ENCODE results near the gene TXNDC2. TPM values are rescaled to one million over a fixed set of nuclear protein-coding genes. Genes with fewer than 3 reads are reported as not detected.

TXNDC2 gene
- 0.06 TPM in 1 of 2 replicates, not detected in the other for total RNA-seq (2014; rRNA removed; shearing (Covaris generic))

- no peak for DNase-seq (ENCODE audit: low spot score)
- in situ Hi-C loops (cut with HindIII; ENCODE audit: low sequenced_read_pairs): no loop called here
Observed at GRCh38 chr18:9885170-9886004, at the start of gene TXNDC2. Gene TXNDC2 (plus strand): TSS chr18:9885973. CDS start chr18:9886681, 708 bp downstream.

- in situ Hi-C loops (cut with HindIII; ENCODE audit: low sequenced_read_pairs): no loop called here
- no peak for DNase-seq (ENCODE audit: low spot score)
Observed at GRCh38 chr18:9838144-9838877, 47.5 kb upstream of the TXNDC2 start.

GRCh38 chr18:9839211-9839610, 46.6 kb upstream of the TXNDC2 start:
- DNase-seq (ENCODE audit: low spot score): no peak
- in situ Hi-C loops (cut with HindIII; ENCODE audit: low sequenced_read_pairs): no loop called here

DNA sequence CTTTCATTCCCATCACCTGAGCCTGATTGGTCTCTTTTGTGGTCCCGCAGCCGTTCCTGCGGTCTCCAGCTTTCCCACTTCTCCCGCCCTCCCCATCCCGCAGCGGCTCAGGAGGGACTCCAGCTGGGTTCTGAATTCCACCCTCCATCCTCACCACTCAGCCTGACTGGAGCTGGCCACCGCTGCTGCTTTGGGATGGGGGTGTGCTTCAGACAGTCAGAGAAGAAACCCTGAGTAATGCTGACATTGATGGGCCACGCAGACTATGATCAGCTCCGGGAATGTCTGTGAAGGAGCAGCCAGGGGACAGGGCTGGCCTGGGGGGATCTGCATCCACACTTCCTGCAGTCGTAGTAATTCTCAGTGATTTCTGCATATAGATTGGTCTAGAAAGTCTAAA, 45.9 kb upstream of the TXNDC2 start:
- in situ Hi-C loops (cut with HindIII; ENCODE audit: low sequenced_read_pairs): no loop called here

GRCh38 chr18:9841752-9842151, 44.0 kb upstream of the TXNDC2 start:
- DNase-seq (ENCODE audit: low spot score): no peak
- in situ Hi-C loops (cut with HindIII; ENCODE audit: low sequenced_read_pairs): no loop called here

More for the DNA sequence above, 45.9 kb upstream of the TXNDC2 start:
- no peak for DNase-seq (ENCODE audit: low spot score)

DNA sequence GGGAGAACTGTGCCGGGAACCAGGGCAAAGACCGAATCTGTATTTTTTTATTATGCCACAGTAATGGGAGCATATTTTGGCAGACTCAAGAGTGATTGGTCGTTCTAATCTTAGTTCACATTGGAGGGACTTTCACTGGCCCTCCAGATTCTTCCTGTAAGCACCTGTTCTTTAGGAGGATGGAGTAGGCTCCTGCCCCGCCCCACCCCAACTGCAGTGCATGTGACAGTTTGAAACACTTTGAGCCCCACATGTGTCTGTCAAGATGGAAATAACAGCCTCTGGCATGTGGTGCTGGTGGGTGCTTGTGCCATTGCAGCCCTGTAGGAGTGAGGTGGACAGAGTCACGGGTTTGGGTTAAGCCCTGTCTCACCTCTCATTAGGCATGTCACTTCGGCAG, 43.3 kb upstream of the TXNDC2 start:
- no peak for DNase-seq (ENCODE audit: low spot score)
- in situ Hi-C loops (cut with HindIII; ENCODE audit: low sequenced_read_pairs): no loop called here

DNA sequence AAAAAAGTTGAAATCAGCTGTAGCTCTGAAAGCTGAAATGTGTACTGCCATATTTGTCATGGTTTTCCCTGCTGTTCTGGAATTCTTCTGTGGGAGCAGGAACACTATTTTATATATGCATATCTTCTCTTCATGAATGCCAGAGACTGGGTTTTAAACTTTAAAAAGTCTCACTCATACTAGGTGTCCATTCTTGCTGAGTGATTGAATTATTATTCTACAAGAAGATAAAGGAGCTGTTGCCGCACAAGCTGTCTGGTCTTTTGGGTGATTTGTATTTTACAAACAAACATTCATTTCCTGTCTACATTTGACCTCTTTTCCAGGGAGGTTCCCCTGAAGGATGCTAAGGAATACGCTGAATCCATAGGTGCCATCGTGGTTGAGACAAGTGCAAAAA, 40.5 kb upstream of the TXNDC2 start:
- no peak for DNase-seq (ENCODE audit: low spot score)
- in situ Hi-C loops (cut with HindIII; ENCODE audit: low sequenced_read_pairs): no loop called here

DNA sequence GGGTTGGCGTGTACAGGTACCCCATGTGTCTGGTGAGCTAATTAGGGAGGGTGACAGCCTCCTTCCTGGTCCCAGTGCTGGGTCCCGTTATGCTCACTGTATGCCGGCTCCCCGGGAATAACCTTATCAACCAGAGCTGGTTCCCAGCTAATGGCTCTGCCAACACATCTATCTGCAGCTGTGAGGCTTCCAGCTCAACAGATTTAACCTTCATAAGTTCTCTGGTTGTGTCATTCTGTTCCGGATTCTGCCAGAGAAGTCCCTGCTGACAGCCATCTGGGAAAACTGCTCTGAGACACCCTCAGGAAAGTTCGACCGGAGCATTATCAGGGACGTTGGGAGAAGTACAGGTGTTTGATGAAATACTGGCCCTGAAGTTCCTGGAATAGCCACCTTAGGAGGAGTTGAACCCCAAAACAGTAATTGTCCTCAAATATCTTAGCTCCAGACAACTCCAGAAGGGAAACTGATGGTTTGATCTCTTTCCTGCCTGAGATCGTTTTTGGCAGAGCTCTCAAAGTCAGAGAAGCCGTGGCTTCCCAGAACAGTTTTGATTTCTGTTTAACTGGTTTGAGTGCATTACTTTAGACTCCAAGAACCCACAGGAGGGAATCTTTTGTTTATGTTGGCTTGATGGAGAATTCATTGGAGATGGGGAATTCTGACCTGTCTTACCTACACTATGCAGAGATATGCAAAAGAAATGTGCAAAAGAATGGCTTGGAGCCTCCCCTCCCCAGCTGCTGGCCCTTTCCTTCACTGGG, 39.4 kb upstream of the TXNDC2 start:
- in situ Hi-C loops (cut with HindIII; ENCODE audit: low sequenced_read_pairs): no loop called here
- DNase-seq (ENCODE audit: low spot score): no peak

DNA sequence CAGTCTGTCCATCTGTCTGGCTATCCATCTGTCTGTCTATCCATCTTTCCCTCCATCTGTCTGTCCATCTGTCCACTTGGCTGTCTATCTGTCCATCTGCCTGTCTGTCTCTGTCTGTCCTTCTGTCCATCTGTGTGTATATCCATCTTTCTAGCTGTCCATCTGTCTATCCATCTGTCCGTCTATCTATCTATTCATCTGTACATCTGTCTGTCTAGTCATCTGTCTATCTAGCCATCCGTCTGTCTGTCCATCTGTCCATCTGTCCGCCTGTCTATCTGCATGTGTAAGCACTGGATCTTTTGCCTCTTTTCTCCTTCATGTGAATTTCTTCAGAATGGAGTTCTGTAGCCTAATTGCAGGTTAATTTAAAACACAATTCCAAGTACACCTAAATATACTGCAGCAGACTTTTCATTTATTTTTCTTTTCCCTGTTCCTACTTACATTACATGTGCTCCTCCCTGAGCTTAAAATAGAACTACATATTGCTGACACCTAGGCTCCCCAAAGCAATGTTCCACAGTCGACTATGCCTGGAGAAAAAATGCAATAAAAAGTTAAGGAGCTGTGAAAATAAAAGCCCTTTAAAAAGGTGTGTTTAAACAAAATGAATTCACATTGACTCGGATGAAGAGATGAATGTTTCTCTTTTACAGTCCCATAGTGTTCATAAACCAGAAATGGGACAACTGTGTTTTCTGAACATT, 37.4 kb upstream of the TXNDC2 start:
- DNase-seq (ENCODE audit: low spot score): no peak
- in situ Hi-C loops (cut with HindIII; ENCODE audit: low sequenced_read_pairs): no loop called here

DNA sequence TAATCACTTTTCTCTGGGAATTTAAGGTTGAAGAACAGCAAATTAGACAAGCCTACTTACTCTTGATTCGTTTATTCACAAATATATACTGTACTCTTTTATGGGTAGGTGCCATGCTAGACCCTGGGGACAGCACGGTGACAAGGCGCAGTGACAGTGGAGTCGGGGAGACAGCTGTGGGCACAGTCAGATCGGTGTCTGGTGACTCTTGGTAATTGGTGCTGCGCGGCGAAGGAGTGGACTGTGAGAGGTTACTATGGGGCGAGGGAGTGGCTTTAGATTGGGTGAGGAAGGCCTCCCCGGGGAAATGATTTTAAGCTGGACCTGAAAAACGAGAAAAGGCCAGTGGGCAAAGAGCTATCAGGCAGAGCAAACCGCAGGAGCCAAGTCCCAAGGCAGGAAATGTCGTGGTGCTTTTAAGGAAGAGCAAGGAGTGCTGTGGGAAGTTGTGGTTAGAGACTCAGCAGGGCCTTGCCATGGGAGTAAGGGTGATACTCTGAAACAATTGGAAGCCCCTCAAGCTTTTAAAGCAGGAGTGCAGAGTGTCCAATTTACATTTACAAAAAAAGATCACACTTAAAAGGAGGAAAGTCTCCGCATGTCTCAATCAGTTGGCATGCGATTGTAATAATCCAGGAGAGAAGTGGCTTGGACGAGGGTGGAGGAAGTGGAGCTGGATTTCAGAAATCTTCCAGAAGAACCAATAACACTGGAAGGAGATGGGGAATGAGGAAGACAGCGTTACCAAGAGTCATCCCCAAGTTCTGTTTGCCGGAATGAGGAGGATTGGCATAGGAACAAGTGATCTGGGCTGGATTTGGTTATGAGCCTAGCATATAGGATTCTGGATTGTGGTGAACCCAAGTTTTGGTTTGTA, 36.1 kb upstream of the TXNDC2 start:
- no peak for DNase-seq (ENCODE audit: low spot score)
- in situ Hi-C loops (cut with HindIII; ENCODE audit: low sequenced_read_pairs): no loop called here

- no peak for DNase-seq (ENCODE audit: low spot score)
- in situ Hi-C loops (cut with HindIII; ENCODE audit: low sequenced_read_pairs): no loop called here
Observed at GRCh38 chr18:9850309-9850708, 35.5 kb upstream of the TXNDC2 start.

- in situ Hi-C loops (cut with HindIII; ENCODE audit: low sequenced_read_pairs): no loop called here
- DNase-seq (ENCODE audit: low spot score): no peak
Observed at GRCh38 chr18:9851511-9851910, 34.3 kb upstream of the TXNDC2 start.

DNA sequence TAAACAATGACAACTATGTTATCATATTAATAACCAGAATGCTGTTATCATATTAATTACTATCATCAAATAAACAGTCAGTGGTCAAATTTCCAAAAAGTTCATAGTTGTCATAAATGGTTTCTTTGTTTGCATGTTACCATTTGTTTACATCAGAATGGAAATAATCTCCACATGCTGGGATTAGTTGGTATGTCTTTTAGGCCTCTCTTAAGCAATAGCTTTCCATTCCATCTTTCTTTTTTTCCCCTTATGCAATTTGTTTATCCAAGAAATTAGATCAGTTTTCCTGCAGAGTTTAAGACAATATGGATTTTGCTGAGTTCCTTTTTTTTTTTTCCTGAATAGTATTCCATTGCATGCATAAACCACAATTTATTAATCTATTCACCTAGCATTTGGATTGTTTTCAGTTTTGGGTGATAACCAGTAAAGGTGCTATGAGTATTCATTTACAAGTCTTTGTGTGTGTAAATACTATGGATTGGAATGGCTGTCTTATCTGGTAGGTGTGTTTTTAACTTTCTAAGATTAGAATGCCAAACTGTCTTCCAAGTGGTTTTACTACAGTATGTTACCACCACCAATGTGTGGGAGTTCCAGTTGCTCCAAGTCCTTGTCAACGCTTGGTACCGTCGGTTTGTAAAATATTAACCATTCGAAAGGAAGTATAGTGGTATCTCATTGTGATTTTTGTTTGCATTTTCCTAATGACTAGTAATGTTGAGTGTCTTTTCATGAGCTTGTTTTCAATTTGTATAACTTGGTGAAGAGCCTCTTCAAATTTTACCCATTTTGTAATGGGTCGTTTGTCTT, 33.3 kb upstream of the TXNDC2 start:
- no peak for DNase-seq (ENCODE audit: low spot score)
- in situ Hi-C loops (cut with HindIII; ENCODE audit: low sequenced_read_pairs): no loop called here

DNA sequence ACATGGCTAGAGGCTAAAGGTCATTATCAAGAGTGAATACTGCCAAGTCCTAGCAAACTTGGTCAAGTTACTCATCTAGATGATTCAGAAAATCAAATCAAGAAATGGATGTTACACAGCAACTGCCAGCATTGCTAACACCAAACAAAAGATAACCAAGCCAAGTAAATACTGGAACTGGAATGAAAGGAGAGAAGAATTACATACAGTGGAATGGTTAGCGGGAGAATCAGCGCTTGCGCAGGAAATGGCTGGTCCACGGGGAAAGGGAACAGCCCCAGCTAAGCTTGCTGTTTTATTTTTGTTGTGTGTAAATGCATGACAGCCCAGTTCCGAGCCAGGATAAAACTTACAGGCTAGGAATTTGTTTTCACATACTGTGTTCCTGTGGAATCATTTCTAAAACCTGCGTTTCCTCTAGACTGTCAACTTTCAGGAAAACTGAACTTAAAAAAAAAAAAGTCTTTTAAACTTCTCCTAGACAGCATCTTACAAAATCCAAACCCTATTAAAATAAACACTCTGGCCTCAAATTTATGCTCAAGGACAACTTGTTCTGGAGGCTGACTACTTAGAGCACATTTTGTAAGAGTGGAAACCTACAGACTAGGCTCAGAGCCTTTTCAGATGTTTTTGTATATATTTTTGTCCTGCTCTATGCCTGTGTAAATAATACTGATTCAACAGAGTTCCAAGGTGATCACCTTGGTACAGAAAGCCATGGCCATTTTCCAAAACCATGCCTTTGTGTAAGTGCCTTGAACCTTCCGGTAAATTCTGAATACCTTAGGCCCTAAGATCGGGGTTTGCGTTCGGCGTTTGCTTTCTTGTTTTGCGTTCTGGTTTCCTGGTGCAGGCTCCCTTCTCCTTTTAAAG, 30.7 kb upstream of the TXNDC2 start:
- DNase-seq (ENCODE audit: low spot score): no peak
- in situ Hi-C loops (cut with HindIII; ENCODE audit: low sequenced_read_pairs): no loop called here

DNA sequence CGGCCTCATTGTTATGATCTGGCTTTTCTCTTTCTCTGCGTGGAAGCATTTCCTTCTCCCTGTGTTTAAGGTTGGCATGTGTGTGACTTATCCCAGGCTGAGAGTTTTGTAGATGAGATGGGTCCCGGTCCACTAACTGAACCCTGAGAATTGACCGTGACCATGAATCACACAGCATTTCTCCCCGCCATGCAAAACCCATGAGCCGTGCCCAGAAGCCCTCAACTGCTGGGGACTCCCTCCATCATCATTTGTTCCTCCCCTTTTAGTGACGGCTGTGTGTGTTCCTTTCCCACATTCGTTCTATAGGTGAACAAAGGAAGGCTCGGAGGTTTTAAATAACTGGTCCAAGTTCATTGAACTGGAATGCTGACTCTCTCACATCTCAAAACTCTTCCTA, 30.1 kb upstream of the TXNDC2 start:
- in situ Hi-C loops (cut with HindIII; ENCODE audit: low sequenced_read_pairs): no loop called here
- no peak for DNase-seq (ENCODE audit: low spot score)

- DNase-seq (ENCODE audit: low spot score): no peak
- in situ Hi-C loops (cut with HindIII; ENCODE audit: low sequenced_read_pairs): no loop called here
Observed at GRCh38 chr18:9856092-9856491, 29.7 kb upstream of the TXNDC2 start.

Measured in G401 (cell line).